ENCODE data around the gene CCDC197. TPM values are rescaled to one million over a fixed set of nuclear protein-coding genes. Genes with fewer than 3 reads are reported as not detected.

CCDC197 gene
- total and polyA plus RNA-seq, 4 donors, result not detected

GRCh38 chr14:94037954-94038353, 40.9 kb downstream of the CCDC197 start:
- Histone ChIP-seq H3K27ac (ENCODE audit: low read depth in 1 of 2, low read length in 1 of 2) (no peak overlapping the region), H3K36me3 (ENCODE audit: control insufficient read depth in 4 of 4, insufficient read depth in 4 of 4, low read length in 4 of 4) (peaks cover 0 to 3% (median 1%) of the 10 kb centered on the region in 4 donors), H3K9me3 (ENCODE audit: control insufficient read depth in 4 of 4, insufficient read depth in 3 of 4, low read length in 3 of 4) (peaks cover 0 to 2% (median 0%) of the 10 kb centered on the region in 4 donors), H3K9ac (ENCODE audit: insufficient read depth in 1 of 2, low read length in 2 of 2) (no peak overlapping the region), H3K27me3 (ENCODE audit: control insufficient read depth in 3 of 3, insufficient read depth in 3 of 3, low read length in 2 of 3) (no peaks in the 10 kb centered on the region), H3K4me1 (ENCODE audit: control insufficient read depth in 5 of 5, insufficient read depth in 5 of 5, low read length in 5 of 5) (peaks cover 0 to 8% (median 3%) of the 10 kb centered on the region in 5 donors), H3K4me3 (no peak overlapping the region)
- WGBS, 2 donors, result 90 to 91% methylated on average over 9 of the region's 9 CpGs
- DNase-seq (no peak), ATAC-seq (ENCODE audit: insufficient read depth, low FRiP score) (no peak)
- TF ChIP-seq CTCF (IDR thresholded peaks at IDR 0.05; ENCODE audit: control extremely low read depth, extremely low read depth), result no peak

GRCh38 chr14:94038510-94038909, 41.4 kb downstream of the CCDC197 start:
- Histone ChIP-seq H3K4me3 (no peak overlapping the region), H3K4me1 (ENCODE audit: control insufficient read depth in 5 of 5, insufficient read depth in 5 of 5, low read length in 5 of 5) (peaks cover 0 to 12% (median 3%) of the 10 kb centered on the region in 5 donors), H3K27me3 (ENCODE audit: control insufficient read depth in 3 of 3, insufficient read depth in 3 of 3, low read length in 2 of 3) (no peaks in the 10 kb centered on the region), H3K36me3 (ENCODE audit: control insufficient read depth in 4 of 4, insufficient read depth in 4 of 4, low read length in 4 of 4) (peaks cover 0 to 4% (median 3%) of the 10 kb centered on the region in 4 donors), H3K9me3 (ENCODE audit: control insufficient read depth in 4 of 4, insufficient read depth in 3 of 4, low read length in 3 of 4) (peaks cover 0 to 2% (median 0%) of the 10 kb centered on the region in 4 donors), H3K9ac (ENCODE audit: insufficient read depth in 1 of 2, low read length in 2 of 2) (no peak overlapping the region), H3K27ac (ENCODE audit: low read depth in 1 of 2, low read length in 1 of 2) (no peak overlapping the region)
- TF ChIP-seq CTCF (IDR thresholded peaks at IDR 0.05; ENCODE audit: control extremely low read depth, extremely low read depth), result no peak
- ATAC-seq (ENCODE audit: insufficient read depth, low FRiP score) (no peak), DNase-seq (no peak)
- WGBS, 2 donors, result 89 to 90% methylated on average over 7 of the region's 7 CpGs

- Histone ChIP-seq H3K9ac (ENCODE audit: insufficient read depth in 1 of 2, low read length in 2 of 2) (no peak overlapping the region), H3K4me1 (ENCODE audit: control insufficient read depth in 5 of 5, insufficient read depth in 5 of 5, low read length in 5 of 5) (peaks cover 0 to 12% (median 3%) of the 10 kb centered on the region in 5 donors), H3K4me3 (no peak overlapping the region), H3K36me3 (ENCODE audit: control insufficient read depth in 4 of 4, insufficient read depth in 4 of 4, low read length in 4 of 4) (peaks cover 0 to 7% (median 4%) of the 10 kb centered on the region in 4 donors), H3K27ac (ENCODE audit: low read depth in 1 of 2, low read length in 1 of 2) (no peak overlapping the region), H3K27me3 (ENCODE audit: control insufficient read depth in 3 of 3, insufficient read depth in 3 of 3, low read length in 2 of 3) (no peaks in the 10 kb centered on the region), H3K9me3 (ENCODE audit: control insufficient read depth in 4 of 4, insufficient read depth in 3 of 4, low read length in 3 of 4) (peaks cover 0 to 2% (median 0%) of the 10 kb centered on the region in 4 donors)
- TF ChIP-seq CTCF (IDR thresholded peaks at IDR 0.05; ENCODE audit: control extremely low read depth, extremely low read depth), result no peak
- WGBS, 2 donors, result 92 to 94% methylated on average over 11 of the region's 11 CpGs
- DNase-seq (no peak), ATAC-seq (ENCODE audit: insufficient read depth, low FRiP score) (no peak)
Observed at GRCh38 chr14:94038921-94039629, 42.0 kb downstream of the CCDC197 start.

Measured in lung (tissue), 12 donors.